Measurements from ENCODE around the gene AGFG1.
A peak's percentile ranks its signal among the peaks of the same experiment; 100 is the strongest.

Gene AGFG1

GRCh38 chr2:227606476-227606875 lies 134.5 kb downstream of the AGFG1 start:
- no peak for DNase-seq

- no peak for DNase-seq
Measured at GRCh38 chr2:227607941-227608340, 136.0 kb downstream of the AGFG1 start.

GRCh38 chr2:227608561-227609338 lies 136.8 kb downstream of the AGFG1 start:
- peak in 2 of 51 donors; percentile 0 to 2 for DNase-seq

GRCh38 chr2:227610123-227610522 lies 138.2 kb downstream of the AGFG1 start:
- no peak for DNase-seq
